HG03558 (cell line): ENCODE measurements around the gene OTX2.

Experiments used
- ATAC-seq: cut with Tn5 transposase; IDR thresholded peaks from one replicate; pipeline ENCODE4 v1.9.1; 2021; ENCODE audit warnings: moderate number of reproducible peaks; ENCODE audit not compliant: unreplicated experiment; ENCODE audit errors: extremely low read depth

Gene OTX2

DNA sequence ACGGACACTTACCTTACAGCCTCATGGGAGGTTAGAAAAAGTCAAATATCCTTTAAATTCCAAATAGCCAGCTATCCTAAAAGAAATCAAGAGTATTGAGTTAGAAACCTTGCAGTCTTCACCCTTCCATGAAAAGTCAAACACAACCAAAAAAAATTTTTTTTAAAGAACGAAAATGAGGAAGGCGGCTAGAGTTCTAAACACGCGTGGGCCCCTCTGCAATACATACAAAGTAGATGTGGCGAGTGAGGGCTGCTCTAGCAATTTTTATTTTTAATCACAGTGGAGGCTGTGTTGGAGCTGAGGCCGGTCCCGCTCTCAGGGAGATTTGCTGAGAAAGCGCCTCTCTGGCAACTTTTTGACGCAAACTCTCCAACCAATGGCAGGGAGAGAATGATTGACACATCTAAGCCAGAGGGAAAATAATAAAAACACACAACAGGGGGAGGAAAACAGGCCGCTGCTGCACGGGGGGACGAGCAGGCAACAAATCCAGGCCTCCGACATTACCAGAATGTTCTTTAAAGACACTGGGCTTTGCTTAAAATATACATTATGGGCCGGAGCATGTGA is at the start of gene OTX2:
Gene OTX2, minus strand, starts transcription at position 333 of the 573 bp plus-strand sequence. CDS start 5,023 bp downstream, outside the sequence.
- no peak for ATAC-seq

DNA sequence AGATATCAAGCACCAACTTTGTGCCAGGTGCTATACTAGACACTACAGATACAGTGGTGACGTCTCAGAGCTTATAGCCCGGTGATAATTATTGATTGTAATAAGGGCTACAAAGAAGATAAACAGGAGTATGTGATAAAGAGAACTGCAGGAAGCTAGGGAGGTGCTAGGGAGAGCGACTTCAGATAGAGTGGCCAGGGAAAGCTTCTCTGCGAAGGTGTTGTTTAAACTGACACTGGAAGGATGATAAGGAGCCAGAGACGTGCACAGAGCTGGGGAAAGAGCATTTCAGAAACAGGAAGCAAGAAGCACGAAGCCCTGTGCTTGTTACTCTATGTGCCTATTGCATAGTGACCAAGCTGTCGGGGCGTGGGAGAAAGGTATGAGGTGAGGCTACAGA is 48.1 kb upstream of the OTX2 start:
- ATAC-seq: no peak

DNA sequence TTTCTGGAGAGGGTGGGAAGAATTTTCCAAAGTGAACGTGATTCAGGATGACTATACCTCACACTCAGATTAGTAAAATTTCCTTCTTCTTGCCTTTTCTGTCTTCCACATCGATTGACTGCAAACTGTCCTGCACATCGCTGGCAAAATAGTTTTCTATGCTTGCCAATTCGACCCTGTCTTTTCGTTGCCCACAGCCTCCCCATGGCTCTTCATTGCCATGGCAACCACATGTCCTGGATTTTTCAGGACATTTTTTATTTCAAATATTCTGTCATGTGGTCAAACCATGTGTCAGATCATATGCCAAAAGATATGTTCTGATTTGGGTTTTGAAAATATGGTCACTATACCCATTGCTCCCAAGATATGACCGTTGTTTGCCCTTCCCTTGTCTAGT is 46.9 kb upstream of the OTX2 start:
- ATAC-seq: no peak

DNA sequence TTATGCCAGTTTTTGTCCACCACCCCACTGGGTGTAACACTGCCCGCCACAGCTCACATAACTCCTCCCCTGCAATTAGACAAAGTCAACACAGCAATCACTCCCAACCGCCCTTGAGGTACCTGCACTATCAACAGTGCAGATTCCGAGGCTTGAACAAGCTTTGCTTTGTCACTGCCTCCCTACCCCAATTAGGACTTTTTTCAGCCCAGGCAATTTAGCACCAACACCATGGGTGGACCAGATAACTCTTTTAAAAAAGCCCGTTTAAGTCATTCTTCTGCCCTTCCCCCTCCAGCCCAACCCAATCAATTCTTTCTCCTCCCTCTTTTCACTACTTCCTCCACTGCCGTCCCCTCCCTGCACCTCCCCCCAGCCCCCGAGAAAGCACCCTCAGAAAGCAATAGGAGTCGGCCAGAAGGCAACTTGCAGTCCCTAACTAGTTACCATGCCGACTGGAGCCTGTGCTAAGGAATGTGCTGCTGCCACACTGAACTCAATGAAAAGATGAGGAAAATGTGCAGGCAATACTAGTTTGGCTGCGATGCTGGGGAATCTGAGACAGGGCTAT is 45.7 kb upstream of the OTX2 start:
- no peak for ATAC-seq

DNA sequence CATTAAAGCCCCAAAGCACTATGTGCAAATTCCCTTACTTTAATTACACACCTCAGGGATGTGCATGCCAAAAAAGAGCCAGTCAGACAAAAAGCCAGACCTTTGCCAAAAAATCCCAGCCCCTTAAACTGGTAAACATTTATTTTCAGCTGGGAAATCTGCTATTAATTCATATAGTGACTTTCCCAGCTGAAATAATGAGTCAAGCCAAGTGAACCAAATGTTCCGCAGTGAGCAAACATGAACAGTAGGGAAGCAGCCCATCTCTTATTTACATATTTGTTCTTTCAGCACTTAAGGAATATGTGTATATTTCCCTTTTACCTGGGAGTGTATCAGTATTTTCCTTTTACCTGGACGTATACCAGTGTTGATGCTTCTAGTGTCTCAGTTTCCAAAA is 44.0 kb upstream of the OTX2 start:
- ATAC-seq: no peak

DNA sequence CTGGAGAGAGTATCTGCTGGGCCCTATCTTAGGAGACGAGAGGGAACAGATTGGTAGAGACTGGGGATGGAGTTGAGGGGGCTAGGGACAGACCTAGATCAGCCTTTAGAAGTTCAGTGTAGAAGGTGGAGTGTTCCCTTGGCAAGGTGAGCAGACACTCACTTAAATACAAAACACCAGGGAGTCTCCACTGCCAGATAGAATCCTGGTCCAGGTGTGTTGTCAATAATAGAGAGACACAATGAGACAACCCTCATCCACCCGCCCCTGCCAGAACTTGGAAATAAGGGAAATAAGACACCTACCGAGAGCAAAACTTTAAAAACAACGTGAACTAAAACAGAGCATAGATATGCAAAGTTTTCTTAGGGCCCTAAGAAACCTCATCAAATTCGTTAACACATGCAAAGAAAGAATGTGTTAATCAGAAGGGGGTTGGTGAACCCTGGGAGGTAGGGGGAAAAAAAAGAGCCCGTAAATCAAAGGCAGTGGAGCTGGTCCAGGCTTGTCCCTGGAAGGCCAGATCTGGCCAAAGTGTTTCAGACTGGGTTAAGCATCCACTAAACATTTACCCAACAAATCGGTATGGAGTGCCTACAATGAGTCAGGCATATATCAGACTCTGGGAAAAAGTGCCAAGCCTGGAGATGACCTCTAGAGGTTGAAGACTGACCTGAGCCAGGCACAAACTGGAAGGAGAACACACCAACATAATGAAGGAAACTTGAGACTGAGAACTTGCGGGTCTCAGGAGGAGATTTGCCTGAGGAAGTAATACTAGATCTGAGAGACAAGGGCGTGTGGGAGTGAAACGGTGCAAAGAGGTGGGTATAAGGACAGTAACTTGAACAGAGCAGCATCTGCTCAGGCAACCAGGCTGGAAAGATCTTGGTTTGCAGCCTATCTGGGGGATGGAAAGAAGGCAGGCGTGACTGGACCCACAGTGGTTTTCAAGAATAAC is 37.0 kb upstream of the OTX2 start:
- no peak for ATAC-seq

DNA sequence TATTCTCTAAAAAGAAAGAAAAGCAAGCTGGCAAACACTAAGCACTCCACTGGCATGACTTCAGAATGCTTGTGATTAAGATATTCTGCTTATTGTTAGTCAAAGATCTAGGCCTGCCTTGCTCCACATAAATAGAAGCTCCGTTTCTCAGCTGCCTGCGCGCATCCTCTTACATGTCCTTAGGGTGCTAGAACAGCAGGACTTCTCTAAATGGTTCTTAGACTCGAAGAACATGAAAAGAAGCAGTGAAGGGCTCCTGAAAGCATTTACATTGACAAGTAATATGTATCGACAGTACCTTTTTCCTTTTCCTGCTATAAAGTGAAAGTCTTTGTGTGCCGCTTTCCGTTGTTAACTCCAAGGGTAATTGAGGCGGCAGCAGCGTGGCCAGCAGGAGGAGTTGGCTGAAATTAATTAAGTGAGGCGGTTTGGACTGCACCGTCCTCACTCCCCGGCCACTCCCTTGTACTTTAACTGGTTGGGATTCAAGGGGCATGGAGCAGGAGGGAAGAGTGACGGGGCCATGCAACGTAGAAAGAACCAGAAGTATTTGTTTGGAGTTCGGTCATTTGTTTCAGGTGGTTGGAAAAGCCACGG is 34.2 kb upstream of the OTX2 start:
- no peak for ATAC-seq

DNA sequence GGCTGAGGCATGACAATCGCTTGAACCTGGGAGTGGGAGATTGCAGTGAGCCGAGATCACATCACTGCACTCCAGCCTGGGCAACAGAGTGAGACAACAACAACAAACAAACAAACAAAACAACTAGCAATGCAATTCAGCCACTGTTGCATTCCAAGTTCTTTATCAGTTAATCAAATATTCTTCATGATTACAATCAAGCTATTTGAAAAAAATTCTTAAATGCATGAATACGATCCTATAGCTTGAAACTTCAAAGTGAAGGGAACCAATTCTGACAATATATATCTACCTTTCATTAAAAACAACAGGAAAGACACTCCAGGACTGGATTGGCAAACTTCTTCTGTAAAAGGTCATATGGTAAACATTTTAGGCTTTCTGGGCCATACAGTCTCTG is 31.3 kb upstream of the OTX2 start:
- no peak for ATAC-seq

DNA sequence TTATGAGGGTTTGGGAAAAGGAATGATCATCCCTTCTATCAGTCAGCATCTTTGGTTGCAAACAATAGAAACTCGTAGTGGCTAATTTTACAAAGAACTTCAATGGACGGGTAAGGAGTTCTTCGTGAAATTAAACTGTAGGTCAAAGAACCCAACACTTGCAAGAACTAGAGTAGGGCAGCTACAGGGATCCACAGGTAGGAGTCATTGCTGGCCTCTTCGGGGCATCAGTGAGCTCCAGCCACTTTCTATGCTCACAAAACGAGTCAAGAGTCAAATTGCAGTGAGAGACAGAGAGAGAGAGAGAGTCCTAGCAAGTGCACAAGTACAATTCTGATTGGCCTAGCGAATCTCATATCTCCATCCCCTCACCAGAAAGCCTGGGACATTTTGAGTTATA is 29.9 kb upstream of the OTX2 start:
- no peak for ATAC-seq

DNA sequence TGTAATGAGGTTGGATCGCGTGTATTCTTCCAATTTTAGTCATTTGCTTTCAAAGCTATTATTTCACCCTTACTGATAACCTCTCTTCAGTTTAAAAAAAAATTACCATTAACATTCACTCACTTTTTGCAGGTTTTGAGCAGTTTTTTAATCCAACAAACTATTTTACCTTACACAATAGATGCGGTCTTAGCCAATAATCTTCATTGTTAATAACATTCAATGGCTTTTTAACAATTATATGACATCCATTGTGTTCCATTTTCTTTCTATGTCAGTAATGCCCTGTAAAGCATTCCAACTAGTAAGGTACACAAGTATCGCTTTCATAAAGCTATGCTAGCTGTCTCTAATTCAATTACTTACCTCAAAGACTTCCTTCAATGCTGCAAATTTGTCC is 18.9 kb upstream of the OTX2 start:
- ATAC-seq: no peak

DNA sequence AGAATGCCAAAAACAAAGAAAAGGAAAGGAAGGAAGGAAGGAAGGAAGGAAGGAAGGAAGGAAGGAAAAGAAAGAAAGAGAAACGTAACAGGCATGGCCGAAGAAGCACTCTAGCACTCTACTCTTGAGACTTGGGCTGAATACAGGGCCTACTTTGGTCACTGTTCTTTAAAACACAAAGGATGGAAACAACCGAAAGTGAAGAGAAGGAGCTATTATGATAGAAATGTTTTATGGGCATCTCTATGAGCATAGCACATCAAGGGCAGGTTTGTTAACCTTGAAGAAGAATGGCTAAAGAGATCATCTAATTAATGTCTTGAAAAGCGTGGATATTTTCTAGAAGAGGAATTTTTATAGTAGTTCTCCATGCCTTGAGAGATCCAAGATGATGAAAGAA is 15.9 kb upstream of the OTX2 start:
- no peak for ATAC-seq

DNA sequence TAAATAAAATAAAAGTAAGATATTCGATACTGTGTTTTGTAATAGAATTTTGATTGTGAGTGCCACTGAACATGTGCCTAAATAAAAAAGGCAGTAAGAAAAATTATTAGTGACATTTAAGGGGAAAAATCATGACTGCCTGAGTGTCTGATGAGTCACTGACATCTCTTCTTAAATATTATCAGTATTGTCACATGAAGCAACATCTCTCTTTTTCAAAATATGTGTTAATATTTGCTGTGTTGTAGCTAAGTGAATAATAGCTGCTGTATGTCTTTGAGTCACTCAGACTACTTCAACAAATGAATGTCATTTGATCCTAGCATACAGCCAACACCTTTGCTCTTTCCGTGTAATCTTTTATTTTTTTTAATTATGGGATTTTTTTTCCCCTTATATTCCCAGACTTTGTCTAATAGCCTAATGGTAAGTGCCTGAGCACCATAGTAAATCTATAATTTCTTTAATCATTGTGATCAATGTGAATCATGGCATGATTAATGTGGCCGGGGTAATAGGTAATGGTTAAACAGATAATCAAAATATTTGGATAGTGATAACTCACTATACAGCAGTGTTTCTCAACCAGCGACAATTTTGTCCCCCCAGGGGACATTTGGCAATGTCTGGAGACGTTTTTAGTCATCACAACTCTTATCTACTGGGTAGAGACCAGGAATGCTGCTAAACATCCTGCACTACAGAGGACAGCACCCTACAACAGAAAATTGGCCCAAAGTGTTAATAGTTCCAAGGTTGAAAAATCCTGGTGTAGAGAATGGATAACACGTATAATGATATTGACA is 11.7 kb upstream of the OTX2 start:
- no peak for ATAC-seq

DNA sequence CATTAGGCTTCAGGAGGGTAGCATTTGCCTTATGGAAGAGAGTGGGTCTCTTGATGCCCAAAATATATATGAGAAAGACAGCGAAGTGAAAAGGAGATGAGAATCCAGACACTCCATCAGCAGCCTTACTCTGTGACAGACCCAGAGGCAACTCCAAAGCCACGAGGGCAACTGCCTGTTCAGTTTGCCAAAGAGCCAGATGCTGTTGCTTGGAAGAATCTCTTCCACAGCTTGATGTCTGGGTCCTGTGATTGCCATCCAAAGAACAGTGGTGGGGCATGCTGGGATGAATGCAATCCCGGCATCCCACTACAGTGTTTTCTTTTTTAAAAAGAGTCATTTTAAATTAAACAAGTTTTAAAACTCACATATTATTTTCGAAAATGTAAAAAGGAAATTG is 10.9 kb upstream of the OTX2 start:
- no peak for ATAC-seq

DNA sequence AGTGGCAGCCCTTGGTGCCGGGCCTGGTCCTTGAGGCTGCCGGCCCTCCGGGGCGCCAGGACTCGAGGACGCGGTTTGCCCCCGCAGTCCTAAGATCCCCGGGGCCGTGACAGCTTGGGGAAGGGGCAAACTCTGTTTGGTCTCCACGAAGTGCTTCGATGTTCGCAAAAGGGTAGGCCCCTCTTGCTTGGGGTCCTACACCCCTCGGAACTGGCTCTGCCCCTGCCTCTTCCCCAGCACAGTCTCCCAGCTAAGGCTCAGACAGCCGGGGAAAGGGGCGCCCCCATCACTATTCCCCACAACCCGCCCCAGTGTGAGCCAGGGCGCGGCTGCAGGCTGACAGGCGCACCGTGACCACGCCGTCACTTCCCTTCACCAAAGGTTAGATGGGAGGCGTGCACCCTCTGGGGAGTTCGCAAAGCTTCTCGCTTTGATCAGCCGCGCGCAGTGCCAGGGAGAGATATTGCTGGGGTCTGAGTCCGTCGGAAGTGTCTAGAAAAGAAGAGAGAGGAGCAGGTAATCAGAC is 7.2 kb upstream of the OTX2 start:
- no peak for ATAC-seq

DNA sequence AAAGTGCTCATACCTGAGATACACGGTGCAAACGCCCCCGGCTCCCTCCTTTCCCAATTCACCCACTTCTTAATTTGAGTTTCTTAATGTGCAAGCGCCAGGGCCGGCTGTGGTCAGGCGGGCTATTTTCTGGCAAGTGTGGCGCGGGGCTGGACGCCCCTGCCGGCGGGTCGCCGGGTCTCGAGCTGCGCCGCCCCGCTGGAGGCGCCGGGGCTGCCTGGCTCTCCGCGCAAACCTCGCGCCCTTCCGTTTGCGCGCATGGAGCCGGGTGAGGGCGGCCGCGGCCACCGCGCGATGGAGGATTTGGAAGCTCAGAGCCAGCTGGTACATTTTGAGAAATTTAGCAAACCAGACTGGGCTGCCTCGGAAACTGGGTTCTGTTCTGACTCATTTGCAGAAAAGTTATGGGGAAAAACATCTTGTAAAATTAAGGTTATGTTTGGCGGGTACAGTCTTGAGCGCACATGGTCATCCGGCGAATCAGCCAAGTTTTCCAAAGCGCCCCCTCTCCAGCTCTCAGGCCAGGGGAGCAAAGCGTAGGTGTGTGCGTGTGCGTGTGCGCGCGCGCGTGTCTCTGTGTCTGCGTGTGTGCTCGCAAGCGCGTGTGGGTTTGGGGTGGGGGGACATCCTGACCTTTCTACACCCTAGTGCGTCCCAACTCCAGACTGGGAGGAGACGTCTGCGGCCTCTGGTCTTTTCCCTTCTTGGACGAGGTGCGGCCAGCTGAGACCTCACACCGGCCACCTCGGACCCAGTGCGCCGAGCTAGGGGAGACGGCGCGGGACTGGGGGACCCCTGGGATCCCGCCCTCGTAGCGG is 6.5 kb upstream of the OTX2 start:
- ATAC-seq: no peak

DNA sequence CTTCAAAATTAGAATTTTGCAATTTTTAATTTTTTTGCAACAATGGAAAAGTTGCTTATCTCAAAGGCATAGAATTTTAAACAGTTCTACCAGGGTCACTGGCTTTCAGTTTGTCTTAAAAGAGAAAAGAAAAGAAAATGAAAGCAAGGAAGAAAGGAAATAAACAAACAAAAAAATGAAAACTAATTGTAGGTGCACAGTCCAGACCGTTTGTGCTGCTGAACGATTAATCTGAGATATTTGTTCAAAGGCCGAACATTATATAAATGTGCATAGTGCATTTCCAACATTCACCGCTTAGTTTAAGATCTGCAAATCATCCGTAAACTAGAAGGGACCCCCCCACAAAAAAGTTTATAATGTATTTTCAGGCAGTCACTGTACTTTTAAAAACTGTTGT is 5.5 kb upstream of the OTX2 start:
- ATAC-seq: no peak

DNA sequence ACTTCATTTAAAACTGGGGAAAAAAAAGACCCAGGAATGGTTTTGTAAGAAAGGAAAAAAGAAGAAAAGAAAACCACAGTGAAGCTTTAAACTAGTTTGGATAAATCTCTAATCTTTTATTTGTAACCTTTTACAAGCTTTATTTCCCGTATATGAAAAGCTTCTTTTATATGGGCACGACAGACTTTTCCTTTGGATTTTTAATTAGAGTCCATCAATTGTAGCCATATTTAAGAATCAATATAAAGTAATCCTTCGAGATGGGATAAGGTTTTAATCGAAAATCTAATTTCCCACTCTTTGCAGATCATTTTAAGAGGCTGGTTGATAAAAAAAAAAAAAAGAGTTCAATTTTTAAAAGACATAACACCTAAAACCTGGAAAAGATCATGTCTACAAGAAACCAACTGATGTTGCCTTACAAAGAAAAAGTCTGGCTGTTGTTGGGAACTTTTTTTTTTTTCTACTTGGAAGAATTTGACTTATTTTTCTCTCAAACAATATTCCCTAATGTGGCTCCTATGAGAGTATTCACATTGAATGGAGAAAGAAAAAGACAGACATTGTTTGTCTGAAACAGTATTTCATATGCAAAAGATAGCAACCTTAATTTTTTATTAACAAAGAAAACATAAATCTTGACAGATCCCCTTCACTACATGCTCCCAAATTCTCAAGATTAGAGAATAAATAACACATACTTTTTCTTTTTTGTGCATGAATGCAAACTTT is 4.9 kb upstream of the OTX2 start:
- no peak for ATAC-seq

DNA sequence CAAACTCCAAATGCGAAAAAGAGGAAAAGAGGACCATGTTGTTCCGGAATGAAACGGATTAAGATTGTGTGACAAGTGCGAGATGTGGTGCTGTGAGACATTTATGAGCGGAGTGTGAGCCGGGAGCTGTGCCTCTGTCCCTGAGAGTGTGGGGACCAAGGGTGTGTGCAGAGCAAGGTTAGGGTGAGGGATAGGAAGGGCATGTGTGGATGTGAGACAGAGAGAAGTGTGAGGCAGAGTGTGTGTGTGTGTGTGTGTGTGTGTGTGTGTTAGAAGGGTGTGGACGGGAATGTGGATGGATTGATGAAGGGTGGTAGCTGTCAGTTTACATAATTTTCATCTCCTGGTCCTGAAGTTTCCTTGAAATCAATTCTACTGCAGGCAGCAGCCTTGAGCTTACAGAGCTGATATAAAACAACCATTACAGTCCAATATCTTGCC is 4.3 kb upstream of the OTX2 start:
- no peak for ATAC-seq

DNA sequence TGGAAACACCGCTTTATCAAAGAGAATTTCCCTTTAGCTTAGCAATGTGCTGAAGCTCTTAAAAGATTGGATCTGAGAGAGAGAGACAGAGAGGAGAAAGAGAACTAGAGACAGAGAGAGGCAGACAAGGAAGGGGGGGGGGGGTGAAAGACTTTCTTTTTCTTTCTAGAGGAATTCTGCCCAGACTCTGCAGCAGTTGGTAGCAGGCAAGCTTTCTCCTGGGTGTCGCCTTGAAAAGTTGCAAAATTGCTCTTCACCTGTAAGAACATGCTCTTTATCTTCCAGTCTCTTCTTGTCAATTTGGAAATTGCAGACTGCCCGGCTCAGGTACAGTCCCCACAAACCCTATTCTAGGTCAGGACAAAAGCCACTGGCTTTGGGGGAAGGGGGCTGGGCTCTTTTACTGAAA is 2.9 kb upstream of the OTX2 start:
- no peak for ATAC-seq
